SK-N-SH (cell line): ENCODE measurements around the gene PPP3R2.

Source experiments
- CTCF ChIP-seq: fragments of 200-600 bp; sonication (generic); IDR thresholded peaks from 2 replicates; pipeline ENCODE4 v1.6.1; 2017; ENCODE audit warnings: antibody characterized with exemption, mild to moderate bottlenecking, moderate library complexity
- EP300 ChIP-seq, 2 experiments: IDR thresholded peaks; 2 replicates each; pipeline versions ENCODE4 v1.4.0 to v1.6.1; 2012; ENCODE audit warnings: borderline replicate concordance in 1 of 2, low read depth in 1 of 2, low read length in 1 of 2
- JUND ChIP-seq: IDR thresholded peaks from 2 replicates; pipeline ENCODE4 v1.4.0; 2012
- MAX ChIP-seq: IDR thresholded peaks from 2 replicates; pipeline ENCODE4 v1.4.0; 2012; ENCODE audit warnings: low read depth
- POLR2AphosphoS5 ChIP-seq: IDR thresholded peaks from 2 replicates; pipeline ENCODE4 v1.6.1; 2012; ENCODE audit warnings: low read depth, low read length
- RAD21 ChIP-seq: IDR thresholded peaks from 2 replicates; pipeline ENCODE4 v1.6.1; 2012; ENCODE audit warnings: mild to moderate bottlenecking, low read length
- REST ChIP-seq: IDR thresholded peaks from 2 replicates; pipeline ENCODE4 v1.6.1; 2012; ENCODE audit warnings: mild to moderate bottlenecking, low read depth, low read length, moderate library complexity
- USF1 ChIP-seq: IDR thresholded peaks from 2 replicates; pipeline ENCODE4 v1.4.0; 2012; ENCODE audit warnings: low read depth, borderline replicate concordance

- TF ChIP-seq CTCF (no peak), POLR2AphosphoS5 (no peak), MAX (no peak), REST (no peak), RAD21 (no peak), JUND (no peak), USF1 (no peak), EP300 (IDR thresholded peaks at IDR 0.05; ENCODE audit: borderline replicate concordance in 1 of 2, low read depth in 1 of 2, low read length in 1 of 2) (no peak)
Measured at GRCh38 chr9:101561740-101562139, 33.0 kb downstream of the PPP3R2 start.
